GM21367 (cell line): ENCODE data around the gene STBD1.
"Not testable (repeated sequence)": the region's sequence is repeated elsewhere in the genome, so short reads cannot be mapped to it uniquely, and the experiment has no call there.

ENCODE experiments used
- ATAC-seq: cut with Tn5 transposase; IDR thresholded peaks from one replicate; pipeline ENCODE4 v1.9.1; 2021; ENCODE audit not compliant: unreplicated experiment

Gene STBD1

DNA sequence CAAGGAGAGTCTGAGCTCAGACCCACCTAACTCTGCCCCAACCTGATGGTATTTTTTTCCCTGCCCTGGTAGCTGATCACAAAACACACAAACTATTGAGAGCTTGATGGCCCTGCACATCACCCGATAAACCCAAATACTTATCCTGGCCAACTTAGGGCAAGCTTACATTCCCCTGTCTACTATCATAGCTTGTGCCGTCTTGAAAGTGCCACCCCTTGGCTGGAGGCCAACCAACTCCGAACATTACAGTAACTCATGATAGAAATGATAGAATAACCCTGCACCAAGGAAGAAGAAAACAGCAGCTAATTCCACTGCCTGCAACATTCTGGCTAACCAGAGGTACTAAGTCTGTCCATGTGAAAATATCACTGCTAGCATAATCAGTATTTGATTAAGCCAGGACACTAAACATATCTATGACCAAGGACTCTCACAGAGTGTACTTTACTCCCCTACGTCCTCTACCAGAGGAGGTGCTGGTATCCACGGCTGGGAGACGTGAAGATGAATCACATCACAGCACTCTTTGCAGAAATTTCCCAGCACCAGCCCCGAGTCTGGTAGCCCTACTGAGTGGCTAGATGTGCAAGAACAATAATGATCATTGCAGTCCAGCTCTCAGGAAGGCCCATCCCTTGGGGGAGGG lies 8.9 kb downstream of the STBD1 start:
- no peak for ATAC-seq

- no peak for ATAC-seq
Observed at GRCh38 chr4:76316131-76316530, 9.6 kb downstream of the STBD1 start.

DNA sequence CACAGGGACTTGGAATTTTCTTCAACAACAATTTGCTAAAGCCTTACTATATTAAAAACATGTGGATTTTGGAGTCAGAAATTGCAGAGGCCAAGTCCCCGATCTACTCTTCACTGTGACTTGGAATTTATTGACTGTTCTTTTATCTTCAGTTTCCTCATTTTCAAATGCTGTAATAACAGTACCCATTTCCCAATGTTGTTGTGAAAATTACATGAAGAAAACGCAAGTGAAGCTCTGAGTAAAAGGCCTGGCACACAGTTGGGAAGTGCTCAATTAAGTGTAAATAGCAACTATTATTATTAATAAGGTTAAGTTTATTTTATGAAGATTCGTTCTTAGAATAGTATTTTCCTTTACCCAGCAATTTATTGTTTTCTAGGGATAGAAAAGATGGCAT lies 15.7 kb downstream of the STBD1 start:
- ATAC-seq, result no peak

DNA sequence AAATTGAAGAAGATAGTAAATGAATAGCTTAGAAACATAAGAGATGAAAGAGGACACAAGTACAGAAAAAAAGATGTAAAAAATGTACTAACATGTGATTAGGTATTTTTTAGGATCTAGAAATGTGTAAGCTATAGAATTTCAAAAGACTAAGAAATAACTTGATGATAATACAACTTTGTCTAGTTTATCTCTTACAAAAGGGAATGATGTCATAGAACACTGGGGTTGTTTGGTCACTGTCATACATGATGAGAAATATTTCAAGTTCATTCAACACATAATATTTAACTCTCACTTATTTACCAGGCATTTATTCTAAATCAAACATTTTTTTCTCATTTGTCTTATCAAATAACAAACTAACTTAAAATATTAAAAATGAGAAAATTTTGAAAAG lies 18.5 kb downstream of the STBD1 start:
- no peak for ATAC-seq

- ATAC-seq, result no peak
Observed at GRCh38 chr4:76326515-76326914, 20.0 kb downstream of the STBD1 start.

- no peak for ATAC-seq
Observed at GRCh38 chr4:76334885-76335284, 28.4 kb downstream of the STBD1 start.

DNA sequence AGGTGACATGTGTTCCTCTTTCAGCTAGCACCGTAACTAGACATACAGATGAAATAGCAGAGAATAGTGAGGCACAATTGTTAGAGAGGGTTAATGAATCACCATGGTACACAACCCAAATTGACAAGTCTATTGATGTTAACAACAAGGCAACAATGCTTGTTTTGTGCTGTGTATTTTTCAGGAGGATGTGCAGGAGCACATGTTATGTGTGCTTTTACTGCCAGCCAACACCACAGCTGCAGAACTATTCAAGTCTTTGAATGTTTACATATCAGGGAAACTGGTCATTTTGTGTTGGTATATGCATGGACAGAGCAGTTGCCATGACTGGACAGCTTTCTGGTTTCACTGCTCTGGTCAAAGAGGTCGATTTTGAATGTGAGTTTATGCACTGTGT lies 32.8 kb downstream of the STBD1 start:
- ATAC-seq, result no peak

- ATAC-seq, result no peak
Observed at GRCh38 chr4:76341063-76341462, 34.5 kb downstream of the STBD1 start.

- no peak for ATAC-seq
Observed at GRCh38 chr4:76342191-76342590, 35.7 kb downstream of the STBD1 start.

- ATAC-seq, result no peak
Observed at GRCh38 chr4:76342803-76343202, 36.3 kb downstream of the STBD1 start.

GRCh38 chr4:76354517-76355473 lies 48.3 kb downstream of the STBD1 start:
- ATAC-seq, result no peak

GRCh38 chr4:76357981-76358380 lies 51.4 kb downstream of the STBD1 start:
- ATAC-seq, result no peak

GRCh38 chr4:76359881-76360466 lies 53.4 kb downstream of the STBD1 start:
- ATAC-seq, result not testable (repeated sequence)
